ENCODE results near the gene ZKSCAN7. TPM values are rescaled to one million over a fixed set of nuclear protein-coding genes. Genes with fewer than 3 reads are reported as not detected.

Gene ZKSCAN7
- total RNA-seq, 1 experiment from 2014 or later: not detected

DNA sequence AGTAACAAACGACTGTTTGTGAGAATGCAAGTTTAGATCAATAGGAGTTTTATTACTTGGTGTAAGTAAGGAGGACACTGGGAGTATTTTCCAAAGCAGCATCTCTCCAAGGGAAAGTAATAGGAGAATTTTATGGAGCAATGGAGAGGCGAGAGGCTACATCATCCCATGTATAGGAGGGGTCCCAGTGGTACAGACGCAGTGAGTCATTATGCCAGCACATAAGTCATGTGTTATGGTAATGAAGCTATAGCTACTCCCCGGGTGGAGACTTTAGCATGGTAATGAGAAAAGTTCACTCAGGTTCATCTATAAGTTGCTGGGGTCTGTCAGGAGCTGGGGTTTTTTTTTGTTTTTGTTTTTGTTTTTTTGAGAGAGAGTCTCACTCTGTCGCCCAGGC lies 48.0 kb upstream of the ZKSCAN7 start:
- ATAC-seq (no peak), DNase-seq (ENCODE audit: low read depth, low spot score) (no peak)
- POLR2A ChIA-PET: no interaction called here
- Histone ChIP-seq H3K4me1 (ENCODE audit: control insufficient read depth, insufficient read depth, low read length) (peaks cover 5% of the 10 kb centered on the region; the same call in 1 of the 2 replicates), H3K27ac (ENCODE audit: low read length) (no peak overlapping the region), H3K27me3 (ENCODE audit: control insufficient read depth, insufficient read depth, low read length) (no peaks in the 10 kb centered on the region), H3K9me3 (ENCODE audit: control insufficient read depth, insufficient read depth, low read depth, low read length) (peaks cover 29% of the 10 kb centered on the region; the same call in 1 of the 2 replicates), H3K4me3 (ENCODE audit: low read depth in 2 of 2, low read length in 2 of 2) (no peak overlapping the region), H3K36me3 (ENCODE audit: control insufficient read depth, insufficient read depth, low read length) (peaks cover 4% of the 10 kb centered on the region; the same call in 1 of the 2 replicates)
- no TSS peak for BruUV-seq (replicated peaks)
- CTCF ChIA-PET: no interaction called here
- in situ Hi-C loops (cut with HindIII; ENCODE audit: low pct_unique_long_range_greater_than_20kb, low sequenced_read_pairs): no loop called here
- intact Hi-C loops (cut with micrococcal nuclease; ENCODE audit: unreplicated experiment): no loop called here
- TF ChIP-seq, protein P1, sequence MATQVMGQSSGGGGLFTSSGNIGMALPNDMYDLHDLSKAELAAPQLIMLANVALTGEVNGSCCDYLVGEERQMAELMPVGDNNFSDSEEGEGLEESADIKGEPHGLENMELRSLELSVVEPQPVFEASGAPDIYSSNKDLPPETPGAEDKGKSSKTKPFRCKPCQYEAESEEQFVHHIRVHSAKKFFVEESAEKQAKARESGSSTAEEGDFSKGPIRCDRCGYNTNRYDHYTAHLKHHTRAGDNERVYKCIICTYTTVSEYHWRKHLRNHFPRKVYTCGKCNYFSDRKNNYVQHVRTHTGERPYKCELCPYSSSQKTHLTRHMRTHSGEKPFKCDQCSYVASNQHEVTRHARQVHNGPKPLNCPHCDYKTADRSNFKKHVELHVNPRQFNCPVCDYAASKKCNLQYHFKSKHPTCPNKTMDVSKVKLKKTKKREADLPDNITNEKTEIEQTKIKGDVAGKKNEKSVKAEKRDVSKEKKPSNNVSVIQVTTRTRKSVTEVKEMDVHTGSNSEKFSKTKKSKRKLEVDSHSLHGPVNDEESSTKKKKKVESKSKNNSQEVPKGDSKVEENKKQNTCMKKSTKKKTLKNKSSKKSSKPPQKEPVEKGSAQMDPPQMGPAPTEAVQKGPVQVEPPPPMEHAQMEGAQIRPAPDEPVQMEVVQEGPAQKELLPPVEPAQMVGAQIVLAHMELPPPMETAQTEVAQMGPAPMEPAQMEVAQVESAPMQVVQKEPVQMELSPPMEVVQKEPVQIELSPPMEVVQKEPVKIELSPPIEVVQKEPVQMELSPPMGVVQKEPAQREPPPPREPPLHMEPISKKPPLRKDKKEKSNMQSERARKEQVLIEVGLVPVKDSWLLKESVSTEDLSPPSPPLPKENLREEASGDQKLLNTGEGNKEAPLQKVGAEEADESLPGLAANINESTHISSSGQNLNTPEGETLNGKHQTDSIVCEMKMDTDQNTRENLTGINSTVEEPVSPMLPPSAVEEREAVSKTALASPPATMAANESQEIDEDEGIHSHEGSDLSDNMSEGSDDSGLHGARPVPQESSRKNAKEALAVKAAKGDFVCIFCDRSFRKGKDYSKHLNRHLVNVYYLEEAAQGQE (IDR thresholded peaks at IDR 0.05; ENCODE audit: insufficient read depth in 1 of 2, low read depth in 2 of 2, low read length in 1 of 2): no peak
- TF ChIP-seq POLR2AphosphoS5 (IDR thresholded peaks at IDR 0.05; ENCODE audit: low read depth, low read length) (no peak), CTCF (IDR thresholded peaks at IDR 0.05) (no peak), TCF7L2 (IDR thresholded peaks at IDR 0.05; ENCODE audit: low read depth, low read length) (no peak), SIN3A (IDR thresholded peaks at IDR 0.05; ENCODE audit: borderline replicate concordance, insufficient read depth, low read depth, low read length) (no peak)

DNA sequence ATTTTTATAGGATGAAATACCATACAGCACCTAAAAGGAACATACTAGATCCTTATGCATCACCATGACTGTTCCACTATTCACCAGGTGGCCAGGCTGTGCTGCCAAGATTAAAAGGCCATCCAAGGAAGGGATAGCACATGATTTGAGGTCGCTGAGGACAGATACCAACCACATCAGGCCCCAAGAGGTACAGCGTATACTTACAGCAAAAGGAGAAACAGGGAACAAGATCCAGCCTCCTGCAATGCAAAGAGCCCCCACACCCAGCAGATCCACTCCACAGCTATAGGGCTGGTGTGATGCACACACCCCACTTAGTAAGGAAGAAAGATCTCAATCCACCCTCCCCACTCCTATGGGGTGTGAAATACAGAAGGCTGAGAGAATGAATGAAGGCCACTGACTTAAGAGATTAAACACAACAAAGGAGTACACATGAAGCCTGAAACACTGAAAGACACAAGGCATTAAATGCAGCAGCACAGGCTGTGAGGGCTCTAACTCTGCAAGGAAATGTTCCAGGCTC lies 45.5 kb upstream of the ZKSCAN7 start:
- POLR2A ChIA-PET: no interaction called here

More for the DNA sequence above, 45.5 kb upstream of the ZKSCAN7 start:
- Histone ChIP-seq H3K4me3 (ENCODE audit: low read depth in 2 of 2, low read length in 2 of 2) (peak overlapping the region; percentile 82 to 90), H3K4me1 (ENCODE audit: control insufficient read depth, insufficient read depth, low read length) (peaks cover 5% of the 10 kb centered on the region; the same call in 1 of the 2 replicates), H3K36me3 (ENCODE audit: control insufficient read depth, insufficient read depth, low read length) (peaks cover 4% of the 10 kb centered on the region; the same call in 1 of the 2 replicates), H3K9me3 (ENCODE audit: control insufficient read depth, insufficient read depth, low read depth, low read length) (peaks cover 16% of the 10 kb centered on the region; the same call in 1 of the 2 replicates), H3K27me3 (ENCODE audit: control insufficient read depth, insufficient read depth, low read length) (no peaks in the 10 kb centered on the region), H3K27ac (ENCODE audit: low read length) (peak overlapping the region; percentile 84; the same call in 1 of the 2 replicates)
- in situ Hi-C loops (cut with HindIII; ENCODE audit: low pct_unique_long_range_greater_than_20kb, low sequenced_read_pairs): no loop called here
- TSS peak; percentile 83 for BruUV-seq (replicated peaks)
- CTCF ChIA-PET: no interaction called here
- intact Hi-C loops (cut with micrococcal nuclease; ENCODE audit: unreplicated experiment): no loop called here
- DNase-seq (ENCODE audit: low read depth, low spot score) (no peak), ATAC-seq (0 out of 2 replicates have a peak, but pooled peaks have one; percentile 8)
- no peak for TF ChIP-seq CTCF (IDR thresholded peaks at IDR 0.05)
- TF ChIP-seq TCF7L2 (IDR thresholded peaks at IDR 0.05; ENCODE audit: low read depth, low read length): no peak
- TF ChIP-seq POLR2AphosphoS5 (IDR thresholded peaks at IDR 0.05; ENCODE audit: low read depth, low read length): no peak
- TF ChIP-seq, protein P1 (IDR thresholded peaks at IDR 0.05; ENCODE audit: insufficient read depth in 1 of 2, low read depth in 2 of 2, low read length in 1 of 2): no peak
- no peak for TF ChIP-seq SIN3A (IDR thresholded peaks at IDR 0.05; ENCODE audit: borderline replicate concordance, insufficient read depth, low read depth, low read length)

Measured in Panc1 (cell line).